Measurements from ENCODE around the gene SWSAP1.

SWSAP1 gene

GRCh38 chr19:11342429-11342828, 32.0 kb upstream of the SWSAP1 start:
- Histone ChIP-seq H3K27ac (ENCODE audit: low read depth, low read length, poor library complexity, severe bottlenecking) (no peak overlapping the region), H3K9me2 (ENCODE audit: low read depth, low read length) (no peaks in the 10 kb centered on the region), H3K27me3 (ENCODE audit: insufficient read depth, low read length) (no peaks in the 10 kb centered on the region), H3K4me2 (ENCODE audit: low read length) (no peak overlapping the region), H3K9ac (ENCODE audit: low read length) (no peak overlapping the region), H3K4me1 (ENCODE audit: insufficient read depth, low read length, severe bottlenecking) (peaks cover 31% of the 10 kb centered on the region), H4K20me1 (ENCODE audit: insufficient read depth, low read length) (no peaks in the 10 kb centered on the region), H3K9me3 (ENCODE audit: low read length) (no peaks in the 10 kb centered on the region), H3K36me3 (ENCODE audit: insufficient read depth, low read length) (peaks cover 12% of the 10 kb centered on the region), H3K79me2 (ENCODE audit: insufficient read depth, low read length) (no peaks in the 10 kb centered on the region), H3K4me3 (ENCODE audit: low read depth, low read length, poor library complexity, severe bottlenecking) (no peak overlapping the region), H2AFZ (ENCODE audit: low read length) (no peak overlapping the region), H3F3A (ENCODE audit: insufficient read depth, low read length) (no peaks in the 10 kb centered on the region)
- no peak for TF ChIP-seq EZH2 (IDR thresholded peaks at IDR 0.05; ENCODE audit: borderline replicate concordance, low read length)
- TF ChIP-seq, protein P1, sequence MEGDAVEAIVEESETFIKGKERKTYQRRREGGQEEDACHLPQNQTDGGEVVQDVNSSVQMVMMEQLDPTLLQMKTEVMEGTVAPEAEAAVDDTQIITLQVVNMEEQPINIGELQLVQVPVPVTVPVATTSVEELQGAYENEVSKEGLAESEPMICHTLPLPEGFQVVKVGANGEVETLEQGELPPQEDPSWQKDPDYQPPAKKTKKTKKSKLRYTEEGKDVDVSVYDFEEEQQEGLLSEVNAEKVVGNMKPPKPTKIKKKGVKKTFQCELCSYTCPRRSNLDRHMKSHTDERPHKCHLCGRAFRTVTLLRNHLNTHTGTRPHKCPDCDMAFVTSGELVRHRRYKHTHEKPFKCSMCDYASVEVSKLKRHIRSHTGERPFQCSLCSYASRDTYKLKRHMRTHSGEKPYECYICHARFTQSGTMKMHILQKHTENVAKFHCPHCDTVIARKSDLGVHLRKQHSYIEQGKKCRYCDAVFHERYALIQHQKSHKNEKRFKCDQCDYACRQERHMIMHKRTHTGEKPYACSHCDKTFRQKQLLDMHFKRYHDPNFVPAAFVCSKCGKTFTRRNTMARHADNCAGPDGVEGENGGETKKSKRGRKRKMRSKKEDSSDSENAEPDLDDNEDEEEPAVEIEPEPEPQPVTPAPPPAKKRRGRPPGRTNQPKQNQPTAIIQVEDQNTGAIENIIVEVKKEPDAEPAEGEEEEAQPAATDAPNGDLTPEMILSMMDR (IDR thresholded peaks at IDR 0.05; ENCODE audit: low read length): no peak

DNA sequence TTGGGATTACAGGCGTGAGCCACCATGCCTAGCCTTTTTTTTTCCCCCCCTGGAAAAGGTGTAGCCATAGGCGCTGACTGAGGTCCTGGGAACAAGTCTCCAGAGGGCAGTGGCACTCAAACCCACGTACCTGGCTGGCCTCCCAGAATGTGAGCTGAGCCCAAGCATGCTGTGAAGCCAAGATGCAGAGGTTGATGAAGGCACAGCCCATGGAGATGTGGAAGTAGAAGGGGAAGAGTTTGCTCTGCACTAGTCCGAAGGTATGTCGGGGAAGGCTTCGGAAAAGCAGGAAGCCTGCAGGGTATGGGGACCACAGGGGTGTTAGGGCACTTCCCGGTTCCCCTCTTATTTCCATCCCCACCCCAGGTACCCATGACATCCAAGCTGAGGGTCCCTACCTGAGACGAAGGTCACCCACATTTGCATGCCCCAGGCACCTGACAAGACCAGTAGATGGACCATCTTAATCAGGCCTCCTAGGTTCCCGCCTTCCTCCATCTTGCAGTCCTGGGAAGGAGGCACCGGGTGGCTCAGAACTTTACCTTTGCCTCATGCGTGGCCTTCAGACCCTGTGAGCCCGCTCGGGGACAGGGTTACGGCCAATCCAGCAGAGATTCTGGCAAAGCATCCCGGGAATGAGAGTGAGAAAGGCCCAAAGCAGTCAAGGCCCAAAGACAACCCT, 29.2 kb upstream of the SWSAP1 start:
- Histone ChIP-seq H3K9me3 (ENCODE audit: low read length) (no peaks in the 10 kb centered on the region), H3K9me2 (ENCODE audit: low read depth, low read length) (no peaks in the 10 kb centered on the region), H3K4me2 (ENCODE audit: low read length) (peak overlapping the region; percentile 79), H3K36me3 (ENCODE audit: insufficient read depth, low read length) (peaks cover 12% of the 10 kb centered on the region), H3K27ac (ENCODE audit: low read depth, low read length, poor library complexity, severe bottlenecking) (peak overlapping the region; percentile 30), H3K9ac (ENCODE audit: low read length) (peak overlapping the region; percentile 82), H2AFZ (ENCODE audit: low read length) (no peak overlapping the region), H4K20me1 (ENCODE audit: insufficient read depth, low read length) (no peaks in the 10 kb centered on the region), H3K4me3 (ENCODE audit: low read depth, low read length, poor library complexity, severe bottlenecking) (peak overlapping the region; percentile 79), H3K4me1 (ENCODE audit: insufficient read depth, low read length, severe bottlenecking) (peaks cover 31% of the 10 kb centered on the region), H3K27me3 (ENCODE audit: insufficient read depth, low read length) (no peaks in the 10 kb centered on the region), H3K79me2 (ENCODE audit: insufficient read depth, low read length) (no peaks in the 10 kb centered on the region), H3F3A (ENCODE audit: insufficient read depth, low read length) (no peaks in the 10 kb centered on the region)
- TF ChIP-seq, protein P1 (IDR thresholded peaks at IDR 0.05; ENCODE audit: low read length): no peak
- TF ChIP-seq EZH2 (IDR thresholded peaks at IDR 0.05; ENCODE audit: borderline replicate concordance, low read length): no peak

GRCh38 chr19:11346104-11346940, 28.1 kb upstream of the SWSAP1 start, which contains the start of the genes CCDC159 and TMEM205:
Gene CCDC159, plus strand, starts transcription at chr19:11346519. Its CDS starts 88 bp downstream, at chr19:11346607.
Gene TMEM205, minus strand, starts transcription at chr19:11346268. Its CDS starts 649 bp downstream, at chr19:11345619.
- Histone ChIP-seq H3K9me2 (ENCODE audit: low read depth, low read length) (no peaks in the 10 kb centered on the region), H3K9ac (ENCODE audit: low read length) (peak within 1 kb of the TSS; percentile 82), H3K27ac (ENCODE audit: low read depth, low read length, poor library complexity, severe bottlenecking) (peak within 1 kb of the TSS; percentile 30), H3K36me3 (ENCODE audit: insufficient read depth, low read length) (peaks cover 10% of the 10 kb centered on the region), H3K9me3 (ENCODE audit: low read length) (no peaks in the 10 kb centered on the region), H3K79me2 (ENCODE audit: insufficient read depth, low read length) (no peaks in the 10 kb centered on the region), H3K4me3 (ENCODE audit: low read depth, low read length, poor library complexity, severe bottlenecking) (peak within 1 kb of the TSS; percentile 79), H2AFZ (ENCODE audit: low read length) (no peak within 1 kb of the TSS), H3K4me1 (ENCODE audit: insufficient read depth, low read length, severe bottlenecking) (peaks cover 31% of the 10 kb centered on the region), H3K4me2 (ENCODE audit: low read length) (peak within 1 kb of the TSS; percentile 80), H3F3A (ENCODE audit: insufficient read depth, low read length) (no peaks in the 10 kb centered on the region), H3K27me3 (ENCODE audit: insufficient read depth, low read length) (no peaks in the 10 kb centered on the region), H4K20me1 (ENCODE audit: insufficient read depth, low read length) (no peaks in the 10 kb centered on the region)
- TF ChIP-seq EZH2 (IDR thresholded peaks at IDR 0.05; ENCODE audit: borderline replicate concordance, low read length): no peak
- TF ChIP-seq, protein P1 (IDR thresholded peaks at IDR 0.05; ENCODE audit: low read length): peak; percentile 37; the same call in 1 of the 2 replicates
